Inflammatory macrophage (primary cell): ENCODE results near the gene SCUBE1.

ENCODE experiments used
- DNase-seq, 2 donors: peaks; one replicate each; pipeline ENCODE4 v3.0.0-alpha.2; 2020 to 2022

Gene SCUBE1

DNA sequence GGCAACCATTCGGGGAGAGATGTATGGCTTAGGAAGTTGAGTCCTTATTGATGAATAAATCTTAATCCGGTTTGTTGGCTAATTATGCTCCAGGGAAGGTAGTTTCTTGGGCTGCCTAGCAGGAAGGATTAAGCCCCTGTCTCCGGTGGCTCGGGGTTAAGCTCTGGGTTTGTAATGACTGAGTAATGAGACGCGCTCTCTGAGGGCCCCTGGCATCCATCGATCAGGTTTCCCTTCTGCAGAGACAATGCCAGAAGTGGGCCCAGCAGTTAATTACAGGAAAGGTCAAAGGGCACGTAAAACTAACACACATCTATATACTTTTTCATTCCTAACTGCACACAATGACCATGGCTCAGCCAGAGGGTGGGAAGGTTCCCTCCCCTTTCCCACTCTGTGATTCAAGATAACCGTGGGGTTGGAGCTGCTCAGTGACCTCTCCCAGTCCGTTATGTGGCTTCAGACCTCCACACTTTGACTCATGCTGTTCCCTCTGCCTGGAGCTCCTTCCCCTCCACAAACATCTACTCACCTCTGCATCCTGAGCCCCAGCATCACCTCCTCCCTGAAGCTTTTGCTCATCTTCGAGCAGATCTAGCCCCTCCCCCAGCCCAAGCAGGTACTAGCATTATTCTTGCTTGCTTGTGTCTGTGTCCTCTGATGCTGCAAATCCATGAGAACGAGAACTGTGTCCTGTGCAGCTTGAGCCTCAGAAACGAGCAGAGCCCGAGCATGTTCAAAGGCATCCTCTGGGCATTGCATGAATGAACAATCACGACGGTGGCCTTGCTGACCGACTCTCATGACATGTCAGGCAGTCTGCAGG lies 16.6 kb downstream of the SCUBE1 start:
- no peak for DNase-seq

DNA sequence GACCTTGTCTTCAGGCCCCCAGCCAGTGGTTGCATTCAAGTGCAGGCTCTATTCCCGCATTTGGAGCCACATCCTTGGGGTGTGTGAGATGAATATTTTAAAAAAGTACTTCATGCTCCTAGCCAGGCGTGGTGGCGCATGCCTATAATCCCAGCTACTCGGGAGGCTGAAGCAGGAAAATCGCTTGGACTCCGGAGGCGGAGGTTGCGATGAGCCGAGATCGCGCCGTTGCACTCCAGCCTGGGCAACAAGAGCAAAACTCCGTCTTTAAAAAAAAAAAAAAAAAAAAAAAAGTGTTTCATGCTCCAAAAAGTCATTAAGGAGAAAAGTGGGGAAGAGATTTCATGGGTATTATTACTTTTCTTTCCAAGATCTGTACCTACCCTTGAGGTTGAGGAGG lies 18.0 kb downstream of the SCUBE1 start:
- DNase-seq, result no peak

DNA sequence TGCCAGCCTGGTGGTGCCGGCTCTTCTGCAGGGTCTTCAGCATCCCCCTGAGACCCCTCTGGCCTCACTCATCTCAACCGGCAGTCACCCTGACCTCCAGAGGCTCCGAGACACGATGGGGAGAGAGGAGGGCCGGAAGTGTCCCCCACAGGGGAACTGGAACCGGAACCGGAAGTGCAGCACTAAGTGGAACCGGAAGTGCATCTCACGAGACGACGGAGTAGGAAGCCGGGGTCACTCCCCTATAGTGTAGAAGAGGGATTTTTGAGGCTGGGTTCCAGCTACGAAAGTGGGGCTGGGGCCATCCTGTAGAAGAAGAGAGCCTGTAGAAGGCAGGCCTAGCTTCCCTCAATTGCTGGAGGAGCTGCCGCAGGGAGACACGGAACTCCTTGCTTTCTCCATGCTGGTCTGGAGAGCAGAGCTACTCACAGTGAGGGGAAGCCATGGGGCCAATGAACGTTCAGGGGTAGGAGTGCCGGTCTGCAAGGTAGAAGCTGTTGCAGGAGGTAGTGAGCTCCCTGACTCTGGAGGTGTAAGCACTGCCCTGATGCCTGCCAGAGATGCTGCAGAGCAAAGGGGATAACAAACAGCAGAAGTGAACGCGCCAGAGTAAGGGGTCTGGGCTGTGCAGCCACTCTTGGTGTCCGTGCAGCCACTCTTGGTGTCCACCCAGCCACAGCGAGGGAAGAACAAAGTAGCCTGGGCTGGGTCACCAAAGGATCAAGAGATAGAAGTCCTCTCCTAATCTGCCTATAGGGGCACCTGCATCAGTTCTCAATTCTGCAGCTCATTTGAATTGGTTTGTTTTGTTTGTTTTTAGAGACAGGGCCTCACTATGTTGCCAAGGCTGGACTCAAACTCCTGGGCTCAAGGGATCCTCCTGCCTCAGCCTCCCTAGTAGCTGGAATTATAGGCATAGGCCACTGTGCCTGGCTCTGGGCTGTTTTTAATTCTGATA lies 21.9 kb downstream of the SCUBE1 start:
- peak; percentile 25 to 42 for DNase-seq

DNA sequence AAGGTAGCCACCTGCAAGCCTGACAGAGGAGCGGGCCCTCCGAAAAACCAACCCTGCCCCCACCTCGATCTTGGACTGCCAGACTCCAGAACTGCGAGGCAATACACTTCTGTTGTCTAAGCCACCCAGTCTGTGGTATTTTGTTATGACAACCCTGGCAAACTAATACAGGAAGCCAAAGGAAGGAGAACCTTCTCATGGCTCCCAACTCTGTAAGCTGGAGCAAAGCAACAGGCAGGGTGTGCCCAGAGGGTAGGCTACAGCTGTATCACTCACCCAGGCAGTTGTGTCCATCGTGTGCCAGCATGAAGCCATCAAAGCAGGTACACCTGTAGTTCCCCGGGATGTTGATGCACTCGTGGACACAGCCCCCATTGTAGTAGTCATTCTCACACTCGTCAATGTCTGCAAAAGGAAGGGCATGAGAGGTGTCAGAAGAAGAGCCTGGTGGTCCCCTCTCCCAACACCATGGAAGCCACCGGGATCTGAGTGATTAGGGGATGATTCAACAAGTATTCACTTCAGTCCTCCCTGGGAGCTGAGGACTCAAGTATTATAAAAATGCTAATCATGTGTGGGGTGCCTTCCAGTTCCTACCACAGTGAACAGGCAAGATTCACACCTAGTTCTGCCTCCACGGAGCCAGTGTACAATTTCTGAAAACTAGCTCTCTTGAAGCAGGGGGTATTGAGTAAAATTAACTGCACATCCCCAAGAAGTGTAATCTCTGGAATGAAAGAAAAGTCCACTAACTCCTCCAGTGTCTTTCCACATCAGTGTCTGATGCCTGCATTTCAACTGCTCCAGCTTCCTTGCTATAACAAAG lies 23.3 kb downstream of the SCUBE1 start:
- DNase-seq, result peak in 1 of 2 donors; percentile 37

- no peak for DNase-seq
Measured at GRCh38 chr22:43317239-43317638, 25.9 kb downstream of the SCUBE1 start.

DNA sequence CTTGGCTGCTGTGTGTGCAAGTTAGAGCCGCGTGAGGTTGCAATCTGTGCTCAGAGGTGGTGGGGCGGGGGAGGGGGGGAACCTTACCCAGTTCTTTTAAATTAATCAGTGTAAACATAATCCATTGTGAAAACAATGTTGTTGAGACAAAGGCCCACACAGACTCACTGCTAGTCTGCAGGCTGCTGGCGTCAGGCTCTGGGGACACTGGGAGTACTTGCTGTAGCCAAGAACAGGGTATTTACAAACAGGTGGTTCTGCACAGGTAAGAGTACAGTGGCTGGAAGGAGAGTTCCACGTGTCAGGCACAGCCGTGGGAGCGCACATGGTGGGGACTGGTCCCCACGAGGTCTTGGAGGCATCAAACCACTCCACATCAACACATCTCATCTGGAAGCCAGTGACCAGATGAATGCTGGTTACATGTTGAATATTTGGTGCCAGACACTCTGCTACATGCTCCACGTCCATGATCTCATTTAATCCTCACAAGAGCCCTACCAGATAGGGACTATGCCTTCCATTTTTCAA lies 27.4 kb downstream of the SCUBE1 start:
- DNase-seq, result no peak

DNA sequence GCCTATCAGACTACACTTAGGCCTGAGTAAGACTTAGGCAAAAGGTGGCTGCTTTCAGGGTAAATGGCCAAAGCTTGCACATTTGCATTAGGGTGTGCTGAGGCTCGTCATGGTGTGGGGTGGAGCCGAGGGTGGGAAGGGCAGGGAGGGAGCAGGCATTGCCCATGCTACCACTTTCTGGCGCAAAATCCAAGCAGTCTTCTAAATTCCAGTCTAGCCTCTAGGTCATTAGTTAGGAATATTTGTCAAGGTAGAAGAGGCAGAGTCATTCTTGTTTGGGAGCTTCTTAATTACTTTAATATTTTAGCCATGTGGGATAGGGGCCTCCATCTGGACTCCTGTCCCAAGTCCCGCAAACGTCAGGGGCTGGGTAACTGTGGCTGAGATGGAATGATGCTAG lies 28.6 kb downstream of the SCUBE1 start:
- no peak for DNase-seq

DNA sequence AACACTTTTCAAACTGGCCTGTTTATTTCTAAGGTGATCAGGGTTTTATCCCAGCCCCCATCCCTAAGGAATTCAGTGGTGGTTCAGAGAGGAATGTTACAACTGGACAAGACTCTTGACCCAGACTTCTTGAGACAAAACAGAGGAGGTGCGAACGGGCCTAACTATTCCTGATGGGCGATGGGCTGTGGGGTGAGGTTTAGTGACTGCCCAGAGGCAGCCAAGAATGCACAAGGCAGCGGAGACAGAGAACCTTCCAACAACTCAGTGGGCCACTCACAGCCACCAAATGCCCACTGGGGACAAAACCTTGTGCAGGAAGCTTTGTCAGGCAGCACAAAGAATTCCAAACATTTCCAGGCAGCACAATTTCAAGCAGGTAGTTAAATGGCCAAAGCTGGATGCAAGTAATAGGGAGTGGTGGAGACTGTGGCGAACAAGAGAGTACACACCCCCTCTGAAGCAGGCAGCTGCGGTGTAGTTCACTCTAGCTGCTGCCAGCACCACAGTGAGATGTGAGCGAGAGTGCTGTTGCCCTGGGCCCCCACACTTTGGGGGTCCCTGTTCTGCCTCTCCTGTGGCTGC lies 29.2 kb downstream of the SCUBE1 start:
- DNase-seq, result no peak

DNA sequence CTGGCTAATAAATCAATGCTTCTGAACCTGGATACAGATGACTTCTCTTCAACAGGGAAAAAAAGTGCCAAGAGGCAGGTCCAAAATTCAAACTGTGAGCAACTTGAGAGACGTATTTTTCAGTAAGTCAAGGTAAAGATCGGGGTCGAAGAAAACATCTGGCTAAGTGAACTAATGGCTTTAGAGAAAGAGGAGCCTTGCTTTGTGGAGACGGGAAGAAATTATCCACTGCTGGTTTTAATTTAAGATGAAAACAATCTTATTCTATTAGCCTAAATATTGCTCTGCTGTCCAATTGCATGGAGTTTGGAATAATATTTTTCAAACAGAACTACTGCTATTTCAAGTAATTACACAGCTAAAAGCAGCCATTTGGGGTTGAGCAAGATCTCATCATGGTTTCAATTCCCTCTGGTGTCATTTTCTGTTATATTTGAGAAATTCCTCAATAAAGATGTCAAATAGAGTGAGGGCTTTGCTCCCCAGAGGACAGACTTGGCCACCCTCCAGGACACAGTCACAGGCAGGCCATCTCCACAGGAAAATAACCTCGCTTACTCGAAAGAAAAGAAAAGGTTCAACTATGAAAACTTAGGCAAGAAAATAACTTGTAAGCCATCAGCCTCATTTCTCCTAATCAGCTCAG lies 29.8 kb downstream of the SCUBE1 start:
- peak; percentile 49 to 59 for DNase-seq

DNA sequence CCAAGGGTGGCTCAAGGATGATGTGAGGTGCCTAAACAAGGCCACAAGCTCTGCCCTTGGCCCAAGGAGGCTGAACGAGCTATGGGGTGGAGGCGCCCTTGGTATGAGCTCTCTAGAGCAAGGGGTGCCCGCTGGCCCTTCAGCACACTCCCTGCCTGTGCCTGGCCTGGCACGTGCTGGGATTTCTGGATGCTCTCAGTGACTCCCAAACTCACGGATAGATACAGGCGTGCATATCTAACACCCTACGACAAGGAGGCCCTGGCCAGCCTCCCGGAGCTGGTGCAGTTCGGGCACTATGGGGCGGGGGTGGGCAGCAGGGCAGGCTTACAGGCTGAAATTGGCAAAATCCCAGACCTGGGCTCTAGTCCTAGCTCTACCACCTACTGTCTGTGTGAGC lies 30.6 kb downstream of the SCUBE1 start:
- no peak for DNase-seq

DNA sequence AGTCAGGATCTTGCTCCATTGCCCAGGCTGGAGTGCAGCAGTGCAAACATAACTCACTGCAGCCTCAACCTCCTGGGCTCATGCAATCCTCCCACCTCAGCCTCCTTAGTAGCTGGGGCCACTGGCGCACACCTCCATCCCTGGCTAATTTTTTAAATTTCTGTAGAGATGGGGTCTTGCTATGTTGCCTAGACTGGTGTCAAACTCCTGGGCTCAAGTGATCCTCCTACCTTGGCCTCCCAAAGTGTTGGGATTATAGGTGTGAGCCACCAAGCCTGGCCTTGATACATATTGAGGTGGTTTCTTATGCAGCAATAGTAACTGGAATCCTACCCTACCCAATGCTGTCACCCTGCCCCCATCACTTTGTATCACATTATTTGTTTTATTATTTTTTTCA lies 32.4 kb downstream of the SCUBE1 start:
- DNase-seq, result no peak

DNA sequence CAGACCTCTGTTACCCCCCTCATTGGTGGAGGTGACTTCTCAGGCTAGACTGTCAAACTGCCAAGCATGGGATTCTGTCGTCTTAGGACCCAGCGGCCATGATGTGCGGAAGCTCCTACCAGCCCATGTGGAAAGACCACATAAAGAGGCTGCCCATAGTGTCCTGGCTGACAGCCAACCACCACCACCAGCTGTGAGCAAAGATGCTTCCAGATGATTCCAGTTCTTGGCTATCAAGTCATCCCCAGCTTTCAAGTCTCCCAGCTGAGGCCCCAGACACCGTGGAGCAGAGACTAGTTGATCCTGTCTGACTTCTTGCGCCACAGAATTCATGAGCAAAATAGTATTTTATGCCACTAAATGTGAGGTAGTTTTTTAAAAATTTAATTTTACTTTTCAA lies 32.9 kb downstream of the SCUBE1 start:
- no peak for DNase-seq

DNA sequence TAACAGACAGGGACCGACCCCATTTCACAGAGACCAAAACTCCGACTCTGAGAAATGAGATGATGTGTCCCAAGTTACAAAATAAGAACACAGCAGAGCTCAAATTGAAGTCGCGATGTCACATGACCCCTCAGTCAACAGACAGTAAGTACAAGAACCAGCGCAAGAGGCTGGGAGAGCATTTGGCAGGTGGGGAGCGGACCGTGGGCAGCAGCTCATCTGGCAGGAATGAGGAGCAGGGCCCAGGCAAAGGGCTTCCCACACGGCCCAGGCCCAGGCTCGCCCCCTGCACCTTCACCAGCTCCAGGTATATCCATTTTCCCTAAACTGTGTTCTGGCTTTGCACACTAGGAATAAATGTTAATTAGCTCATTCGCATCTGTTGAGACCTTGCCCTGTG lies 34.3 kb downstream of the SCUBE1 start:
- no peak for DNase-seq

DNA sequence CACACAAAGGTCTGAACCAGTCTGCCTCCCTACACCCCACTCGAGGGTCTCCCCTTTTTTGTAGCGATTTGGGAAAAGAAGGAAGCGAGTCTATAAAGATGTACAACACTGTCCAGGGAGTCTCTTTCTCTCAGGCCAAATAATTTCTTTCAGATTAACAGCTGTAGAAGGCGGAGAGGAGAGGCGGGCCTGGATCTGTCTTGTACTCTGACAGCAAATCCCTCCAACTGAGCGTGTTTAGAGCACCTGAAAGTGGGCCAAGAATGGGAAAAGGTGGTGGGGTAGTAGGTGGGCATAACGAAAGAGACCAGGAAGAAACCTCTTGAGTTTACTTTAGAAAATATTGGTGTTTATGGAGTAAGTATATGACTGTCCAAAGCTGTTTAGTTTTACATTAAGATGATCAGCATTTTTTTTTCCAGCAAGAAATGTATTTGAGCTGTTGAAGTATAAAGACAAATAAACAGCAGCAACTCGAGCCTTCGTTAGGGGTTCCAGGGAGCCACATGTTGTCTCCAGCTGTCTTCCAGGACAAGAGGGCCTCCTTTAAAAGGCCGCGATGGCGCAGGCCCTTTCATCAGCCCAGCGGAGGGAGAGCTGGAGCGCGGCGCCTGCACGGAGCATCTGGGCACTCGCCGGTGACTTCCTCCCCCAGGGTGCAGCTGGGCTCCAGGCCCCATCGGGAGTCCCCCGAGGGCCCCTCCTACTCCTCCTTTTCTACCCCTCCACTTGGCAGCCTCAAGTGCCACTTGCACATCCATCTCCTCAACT lies 34.9 kb downstream of the SCUBE1 start:
- no peak for DNase-seq

GRCh38 chr22:43305806-43306205 lies 37.4 kb downstream of the SCUBE1 start:
- DNase-seq, result no peak

- DNase-seq, result no peak
Measured at GRCh38 chr22:43304831-43305590, 38.2 kb downstream of the SCUBE1 start.

- DNase-seq, result no peak
Measured at GRCh38 chr22:43303751-43304150, 39.4 kb downstream of the SCUBE1 start.

DNA sequence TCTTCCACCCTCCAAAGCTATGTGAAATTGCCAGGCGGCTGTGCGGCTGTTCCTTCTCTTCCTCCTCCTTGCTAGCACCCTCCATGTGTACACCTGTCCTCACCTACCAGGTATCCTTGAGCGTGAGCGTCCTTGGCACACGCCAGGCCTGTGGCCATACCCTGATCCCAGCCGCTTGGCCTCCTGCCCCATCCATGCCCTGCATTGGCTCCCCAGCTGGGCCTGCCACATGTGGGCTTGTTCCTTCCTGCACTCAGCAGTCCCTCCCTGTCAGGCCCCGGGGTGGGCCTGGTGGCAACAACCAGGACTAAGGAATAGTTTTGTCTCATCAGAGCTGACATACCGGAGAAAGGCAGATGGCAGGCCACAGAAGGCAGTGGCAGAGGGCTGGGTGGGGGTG lies 40.0 kb downstream of the SCUBE1 start:
- no peak for DNase-seq

DNA sequence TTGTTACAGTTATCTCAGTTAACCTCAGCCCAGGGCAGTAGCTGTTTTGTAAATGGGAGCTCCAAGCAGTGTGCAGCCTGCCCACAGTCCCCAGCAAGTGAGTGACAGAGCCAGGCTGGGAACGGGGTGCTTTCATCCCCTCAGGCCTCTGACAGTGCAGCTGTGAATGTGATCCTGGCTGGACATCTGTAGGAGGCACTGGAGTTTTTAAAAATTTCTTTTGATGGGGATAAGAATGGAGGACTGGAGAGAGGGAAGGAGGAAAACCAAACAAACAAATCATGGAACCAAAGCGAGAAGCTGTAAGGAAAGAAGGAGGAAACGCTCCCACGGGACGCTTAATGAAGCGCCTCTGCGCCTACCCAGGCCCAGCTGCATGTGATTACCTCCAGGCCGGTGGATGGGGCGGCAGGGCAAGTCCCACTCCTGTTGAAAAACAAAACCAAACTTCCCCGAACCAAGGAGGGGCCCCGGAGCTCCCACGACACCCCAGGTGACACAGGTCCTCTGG lies 40.6 kb downstream of the SCUBE1 start:
- no peak for DNase-seq

- no peak for DNase-seq
Measured at GRCh38 chr22:43301866-43302265, 41.3 kb downstream of the SCUBE1 start.
